Kidney epithelial cell (primary cell): ENCODE measurements around the gene IQGAP1. TPM values are rescaled to one million over a fixed set of nuclear protein-coding genes. Genes with fewer than 3 reads are reported as not detected.

ENCODE experiments used
- DNase-seq: peaks from one replicate; pipeline ENCODE4 v3.0.0-alpha.2; 2010; ENCODE audit warnings: low read depth
- H3K27me3 ChIP-seq: 2 replicates; pipeline ENCODE4 v1.6.0; 2011; ENCODE audit warnings: low read length; ENCODE audit not compliant: control insufficient read depth, insufficient read depth
- H3K36me3 ChIP-seq: 2 replicates; pipeline ENCODE4 v1.5.1; 2011; ENCODE audit warnings: low read length; ENCODE audit not compliant: control insufficient read depth, insufficient read depth
- H3K4me3 ChIP-seq: 2 replicates; pipeline ENCODE4 v1.5.1; 2011; ENCODE audit warnings: low read depth, mild to moderate bottlenecking, control low read depth, low read length
- CTCF ChIP-seq: IDR thresholded peaks from 2 replicates; pipeline ENCODE4 v1.5.1; 2011; ENCODE audit warnings: mild to moderate bottlenecking, moderate library complexity, low read length, control low read depth, inconsistent platforms; ENCODE audit not compliant: insufficient read depth, poor library complexity, severe bottlenecking
- total RNA-seq: library from RNA; depleted of rRNA; stranded (reverse); fragments of >200 nt; gene quantifications from 2 replicates; pipeline ENCODE4 v1.2.3, GENCODE V29; 2015

IQGAP1 gene
- total RNA-seq, 1 donor from 2014 or later = 197 TPM

GRCh38 chr15:90469723-90470122 is 81.7 kb downstream of the IQGAP1 start:
- H3K36me3 ChIP-seq = peaks cover 1% of the 10 kb centered on the region
- no peak for TF ChIP-seq CTCF
- no peaks in the 10 kb centered on the region for H3K27me3 ChIP-seq
- H3K4me3 ChIP-seq = no peak overlapping the region
- DNase-seq = no peak

- DNase-seq = no peak
- Histone ChIP-seq H3K27me3 (no peaks in the 10 kb centered on the region), H3K4me3 (no peak overlapping the region), H3K36me3 (peaks cover 1% of the 10 kb centered on the region)
- no peak for TF ChIP-seq CTCF
Measured at GRCh38 chr15:90470453-90470852, 82.4 kb downstream of the IQGAP1 start.

GRCh38 chr15:90471126-90471525 is 83.1 kb downstream of the IQGAP1 start:
- DNase-seq = no peak
- Histone ChIP-seq H3K27me3 (no peaks in the 10 kb centered on the region), H3K4me3 (no peak overlapping the region), H3K36me3 (peaks cover 1% of the 10 kb centered on the region)
- TF ChIP-seq CTCF = no peak

GRCh38 chr15:90471769-90472168 is 83.7 kb downstream of the IQGAP1 start:
- no peak overlapping the region for H3K4me3 ChIP-seq
- no peak for DNase-seq
- no peaks in the 10 kb centered on the region for H3K27me3 ChIP-seq
- peaks cover 1% of the 10 kb centered on the region for H3K36me3 ChIP-seq
- no peak for TF ChIP-seq CTCF

- no peak for TF ChIP-seq CTCF
- Histone ChIP-seq H3K4me3 (no peak overlapping the region), H3K27me3 (no peaks in the 10 kb centered on the region), H3K36me3 (peaks cover 4% of the 10 kb centered on the region)
- no peak for DNase-seq
Measured at GRCh38 chr15:90478846-90479481, 90.9 kb downstream of the IQGAP1 start.

- DNase-seq = peak; percentile 32
- no peaks in the 10 kb centered on the region for H3K27me3 ChIP-seq
- no peak overlapping the region for H3K4me3 ChIP-seq
- H3K36me3 ChIP-seq = peaks cover 4% of the 10 kb centered on the region
- no peak for TF ChIP-seq CTCF
Measured at GRCh38 chr15:90479656-90480055, 91.6 kb downstream of the IQGAP1 start.
